ENCODE results near the gene TPMT. TPM values are rescaled to one million over a fixed set of nuclear protein-coding genes. Genes with fewer than 3 reads are reported as not detected.

Gene TPMT
- total RNA-seq, 4 donors from 2014 or later: 8.1 to 16.1 (median 12.7) TPM

GRCh38 chr6:18139935-18140621 is 14.8 kb downstream of the TPMT start:
- no peak for TF ChIP-seq CTCF (IDR thresholded peaks at IDR 0.05)
- TF ChIP-seq POLR2A (IDR thresholded peaks at IDR 0.05): no peak
- DNase-seq: no peak
- H3K4me1 ChIP-seq: no peaks in the 10 kb centered on the region
- no peaks in the 10 kb centered on the region for H3K9me3 ChIP-seq
- H3K36me3 ChIP-seq: peaks cover 0 to 89% (median 6%) of the 10 kb centered on the region in 3 donors
- 92 to 94% methylated on average over 6 of the region's 6 CpGs for WGBS, 2 donors
- intact Hi-C loops (cut with DNase I): no loop called here
- H3K27ac ChIP-seq: no peak overlapping the region
- no peaks in the 10 kb centered on the region for H3K27me3 ChIP-seq
- no peak overlapping the region for H3K4me3 ChIP-seq

GRCh38 chr6:18138906-18139305 is 16.0 kb downstream of the TPMT start:
- Histone ChIP-seq H3K27me3 (no peaks in the 10 kb centered on the region), H3K4me1 (no peaks in the 10 kb centered on the region), H3K9me3 (no peaks in the 10 kb centered on the region), H3K36me3 (peaks cover 0 to 92% (median 6%) of the 10 kb centered on the region in 3 donors), H3K4me3 (no peak overlapping the region), H3K27ac (no peak overlapping the region)
- TF ChIP-seq POLR2A (IDR thresholded peaks at IDR 0.05): no peak
- no peak for DNase-seq
- WGBS, 2 donors: 92 to 94% methylated on average over 5 of the region's 5 CpGs
- intact Hi-C loops (cut with DNase I): no loop called here

GRCh38 chr6:18136260-18136659 is 18.6 kb downstream of the TPMT start:
- no peak for DNase-seq
- Histone ChIP-seq H3K4me3 (no peak overlapping the region), H3K27ac (no peak overlapping the region), H3K9me3 (no peaks in the 10 kb centered on the region), H3K27me3 (no peaks in the 10 kb centered on the region), H3K36me3 (peaks cover 0 to 96% (median 6%) of the 10 kb centered on the region in 3 donors), H3K4me1 (no peaks in the 10 kb centered on the region)
- TF ChIP-seq POLR2A (IDR thresholded peaks at IDR 0.05) (no peak), CTCF (IDR thresholded peaks at IDR 0.05) (no peak)
- intact Hi-C loops (cut with DNase I): no loop called here
- WGBS, 2 donors: 89 to 98% methylated on average over 10 of the region's 10 CpGs

- TF ChIP-seq POLR2A (IDR thresholded peaks at IDR 0.05) (no peak), CTCF (IDR thresholded peaks at IDR 0.05) (no peak)
- H3K4me1 ChIP-seq: no peaks in the 10 kb centered on the region
- no peak for DNase-seq
- no peaks in the 10 kb centered on the region for H3K9me3 ChIP-seq
- intact Hi-C loops (cut with DNase I): no loop called here
- H3K36me3 ChIP-seq: peaks cover 0 to 96% (median 0%) of the 10 kb centered on the region in 3 donors
- no peaks in the 10 kb centered on the region for H3K27me3 ChIP-seq
- no peak overlapping the region for H3K4me3 ChIP-seq
- no peak overlapping the region for H3K27ac ChIP-seq
- 74 to 79% methylated on average over 2 of the region's 2 CpGs for WGBS, 2 donors
These were observed 19.7 kb downstream of the TPMT start for GRCh38 chr6:18135171-18135570.

GRCh38 chr6:18132346-18132745 is 22.5 kb downstream of the TPMT start:
- WGBS, 2 donors: 97 to 98% methylated on average over 3 of the region's 3 CpGs
- no peaks in the 10 kb centered on the region for H3K4me1 ChIP-seq
- no peak overlapping the region for H3K4me3 ChIP-seq
- H3K36me3 ChIP-seq: peaks cover 0 to 85% (median 3%) of the 10 kb centered on the region in 3 donors
- H3K9me3 ChIP-seq: no peaks in the 10 kb centered on the region
- TF ChIP-seq CTCF (IDR thresholded peaks at IDR 0.05): no peak
- TF ChIP-seq POLR2A (IDR thresholded peaks at IDR 0.05): no peak
- no peak overlapping the region for H3K27ac ChIP-seq
- H3K27me3 ChIP-seq: no peaks in the 10 kb centered on the region
- DNase-seq: no peak
- intact Hi-C loops (cut with DNase I): no loop called here

Measured in esophagus squamous epithelium (tissue), 5 donors.